IPS DF 4.7 (cell line): Measurements from ENCODE around the gene PPP1CC.
"Not testable (repeated sequence)": the region's sequence is repeated elsewhere in the genome, so short reads cannot be mapped to it uniquely, and the experiment has no call there.

Experiments
- DNase-seq: peaks from one replicate; pipeline ENCODE4 v3.0.0-alpha.2; 2013; ENCODE audit warnings: low spot score; ENCODE audit errors: extremely low read depth

The PPP1CC gene

GRCh38 chr12:110742718-110743570, at the start of gene PPP1CC:
Gene PPP1CC, minus strand, starts transcription at chr12:110742891. Its CDS starts 184 bp downstream, at chr12:110742707.
- peak; percentile 68 for DNase-seq

- no peak for DNase-seq
Observed at GRCh38 chr12:110791589-110791988, 48.9 kb upstream of the PPP1CC start.

- no peak for DNase-seq
Observed at GRCh38 chr12:110790301-110790700, 47.6 kb upstream of the PPP1CC start.

DNA sequence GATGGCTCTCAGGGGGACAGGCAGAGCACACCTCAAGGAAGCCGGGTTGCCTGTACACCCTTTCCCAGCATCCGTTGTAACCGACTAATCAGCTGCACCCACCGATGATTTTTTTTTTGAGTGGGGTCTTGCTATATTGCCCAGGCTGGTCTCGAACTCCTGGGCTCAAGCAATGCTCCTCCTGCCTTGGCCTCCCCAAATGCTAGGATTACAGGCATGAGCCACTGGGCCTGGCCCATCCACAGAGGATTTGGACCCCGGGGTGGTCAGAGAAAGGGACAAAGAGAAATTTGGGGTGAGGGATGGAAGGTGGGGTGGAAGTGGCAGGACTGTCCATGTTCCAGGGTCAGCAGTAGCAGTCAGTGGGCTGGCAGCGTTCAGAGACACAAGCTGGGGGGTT, 43.3 kb upstream of the PPP1CC start:
- no peak for DNase-seq

GRCh38 chr12:110785240-110785639, 42.5 kb upstream of the PPP1CC start:
- DNase-seq, result no peak

DNA sequence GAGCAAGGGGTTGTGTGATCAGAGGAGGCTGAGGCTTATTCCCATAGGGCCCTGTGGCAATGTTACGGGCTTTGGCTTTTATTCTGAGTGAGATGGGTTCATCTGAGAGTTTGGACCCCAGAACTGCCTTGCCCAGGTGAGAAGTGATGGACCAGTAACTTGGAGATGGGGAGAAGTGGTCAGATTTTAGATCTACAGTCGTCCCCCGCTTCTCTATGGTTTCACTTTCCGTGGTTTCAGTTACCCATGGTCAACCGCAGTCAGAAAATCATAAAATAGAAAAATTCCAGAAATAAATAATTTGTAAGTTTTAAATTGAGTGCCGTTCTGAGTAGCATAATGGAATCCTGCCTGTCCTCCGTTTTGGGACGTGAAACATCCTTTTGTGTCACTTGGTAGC, 40.2 kb upstream of the PPP1CC start:
- DNase-seq, result no peak

DNA sequence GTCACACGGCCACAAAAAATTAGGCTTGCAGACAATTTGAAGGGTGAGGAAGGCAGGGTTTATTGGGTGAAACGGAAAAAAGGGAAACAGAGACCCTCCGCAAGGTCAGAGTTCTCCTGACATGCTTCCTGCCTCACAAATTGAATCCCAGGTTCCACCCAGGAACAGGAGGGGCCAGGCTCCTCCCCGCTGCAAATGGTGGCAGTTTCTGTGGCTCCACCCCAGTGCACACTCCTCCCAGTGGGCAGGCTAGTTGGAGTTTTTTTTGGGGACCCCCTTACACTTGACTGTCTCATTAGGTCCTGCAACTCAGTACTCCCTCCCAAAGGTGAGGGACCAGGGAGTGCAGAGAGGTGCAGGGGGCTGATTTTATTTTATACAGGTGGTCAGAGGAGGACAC, 39.4 kb upstream of the PPP1CC start:
- no peak for DNase-seq

DNA sequence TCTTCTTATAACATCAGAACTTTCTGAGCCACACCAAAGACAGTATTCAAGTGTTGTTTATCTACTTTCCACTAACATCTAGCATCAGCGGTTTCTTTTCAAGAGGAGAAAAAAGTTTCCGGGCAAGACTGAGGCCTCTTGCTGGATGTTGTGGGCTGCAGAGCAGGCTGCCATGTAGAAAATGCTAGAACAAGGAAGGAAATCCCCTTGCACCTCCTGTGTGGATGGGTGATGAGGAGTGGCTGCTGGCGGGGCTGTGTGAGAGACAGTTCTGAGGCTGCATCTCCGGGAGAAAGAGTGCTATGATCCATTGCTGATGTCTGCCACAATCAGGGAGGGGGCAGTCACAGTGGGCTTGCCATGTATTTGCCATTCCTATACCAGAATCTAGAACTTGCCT, 37.8 kb upstream of the PPP1CC start:
- DNase-seq, result no peak

GRCh38 chr12:110778833-110779577, 36.3 kb upstream of the PPP1CC start:
- DNase-seq, result no peak

DNA sequence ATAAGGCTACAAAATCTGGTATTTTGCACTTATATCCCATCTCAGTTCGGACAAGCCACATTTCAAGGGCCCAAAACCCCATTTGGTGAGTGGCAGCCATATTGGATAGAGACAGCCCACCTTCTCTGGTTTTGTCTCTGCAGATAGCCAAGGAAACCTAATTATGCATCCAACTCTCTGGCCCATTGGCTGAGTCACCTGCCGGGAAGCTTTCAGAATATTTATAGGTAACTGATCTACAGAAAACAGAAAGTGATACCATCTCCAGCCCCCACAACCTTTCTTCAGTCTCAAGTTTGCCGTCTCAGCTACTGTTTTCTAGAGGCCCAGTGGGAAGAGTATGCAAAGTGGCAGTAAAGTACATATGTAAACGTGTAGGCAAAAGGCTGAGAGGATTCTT, 33.7 kb upstream of the PPP1CC start:
- DNase-seq, result no peak

DNA sequence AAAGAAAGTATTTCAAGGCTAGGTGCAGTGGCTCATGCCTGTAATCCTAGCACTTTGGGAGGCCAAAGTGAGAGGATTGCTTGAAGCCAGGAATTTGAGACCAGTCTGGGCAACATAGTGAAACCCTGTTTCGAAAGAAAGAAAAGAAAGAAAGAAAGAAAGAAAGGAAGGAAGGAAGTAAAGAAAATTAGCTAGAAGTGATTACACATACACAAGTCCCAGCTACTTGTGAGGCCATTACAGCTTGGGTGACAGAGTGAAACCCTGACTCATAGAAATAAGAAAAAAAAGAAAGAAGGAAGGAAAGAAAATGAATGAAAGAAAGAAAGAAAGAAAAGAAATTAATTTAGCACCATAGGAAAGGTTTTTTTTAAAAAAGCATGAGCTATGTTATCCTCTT, 33.3 kb upstream of the PPP1CC start:
- DNase-seq, result no peak

DNA sequence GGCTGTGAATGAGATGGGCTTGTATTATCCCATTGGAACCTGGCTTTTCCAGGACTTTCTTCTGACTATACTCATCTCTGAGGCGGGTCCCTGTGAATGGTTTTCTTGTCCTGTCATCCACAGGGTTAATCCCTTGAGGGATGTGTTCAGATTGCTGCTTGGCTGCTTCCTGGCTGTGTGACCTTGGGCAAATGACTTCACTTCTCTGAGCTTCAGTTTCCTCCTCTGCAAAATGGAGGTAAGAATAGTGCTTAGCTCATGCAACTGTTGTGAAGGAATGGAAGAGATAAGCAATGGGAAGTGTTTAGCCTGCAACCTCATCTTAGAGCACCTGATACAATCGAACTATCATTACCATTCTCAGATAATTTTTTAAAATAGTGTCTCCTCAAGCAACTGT, 32.1 kb upstream of the PPP1CC start:
- no peak for DNase-seq

- no peak for DNase-seq
Observed at GRCh38 chr12:110768960-110769359, 26.3 kb upstream of the PPP1CC start.

DNA sequence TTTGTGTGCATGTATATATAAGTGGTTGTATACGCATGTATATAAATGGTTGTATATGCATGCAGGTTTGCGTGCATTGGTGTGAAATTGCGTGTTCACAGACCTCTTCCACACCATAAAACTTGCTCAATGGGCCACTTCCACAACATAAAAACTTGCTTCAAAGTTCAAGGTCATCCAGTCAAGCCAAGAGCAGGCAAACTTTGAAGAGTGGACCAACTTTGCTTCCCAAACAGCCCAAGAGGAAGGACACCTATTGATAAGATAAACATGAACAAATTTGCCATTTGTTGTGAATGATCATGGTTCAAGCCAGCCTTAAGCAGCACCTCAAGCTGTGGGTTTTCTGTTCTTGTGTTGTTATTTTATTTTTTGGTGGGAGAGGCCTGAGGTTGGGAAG, 25.2 kb upstream of the PPP1CC start:
- no peak for DNase-seq

- DNase-seq, result no peak
Observed at GRCh38 chr12:110766311-110767154, 23.8 kb upstream of the PPP1CC start.

DNA sequence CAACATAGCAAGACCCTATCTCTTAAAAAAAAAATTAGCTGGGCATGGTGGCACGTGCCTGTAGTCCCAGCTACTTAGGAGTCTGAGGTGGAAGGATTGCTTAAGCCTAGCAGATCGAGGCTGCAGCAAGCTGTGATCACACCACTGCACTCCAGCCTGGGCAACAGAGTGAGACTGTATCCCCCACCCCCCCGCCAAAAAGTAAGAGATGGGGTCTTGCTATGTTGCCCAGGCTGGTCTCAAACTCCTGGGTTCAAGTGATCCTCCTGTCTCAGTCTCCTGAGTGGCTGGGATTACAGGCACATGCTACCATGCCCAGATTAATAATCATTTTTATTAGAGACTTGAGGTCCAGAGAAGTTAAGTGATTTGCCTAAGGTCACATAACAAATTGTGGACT, 22.9 kb upstream of the PPP1CC start:
- DNase-seq, result not testable (repeated sequence)

DNA sequence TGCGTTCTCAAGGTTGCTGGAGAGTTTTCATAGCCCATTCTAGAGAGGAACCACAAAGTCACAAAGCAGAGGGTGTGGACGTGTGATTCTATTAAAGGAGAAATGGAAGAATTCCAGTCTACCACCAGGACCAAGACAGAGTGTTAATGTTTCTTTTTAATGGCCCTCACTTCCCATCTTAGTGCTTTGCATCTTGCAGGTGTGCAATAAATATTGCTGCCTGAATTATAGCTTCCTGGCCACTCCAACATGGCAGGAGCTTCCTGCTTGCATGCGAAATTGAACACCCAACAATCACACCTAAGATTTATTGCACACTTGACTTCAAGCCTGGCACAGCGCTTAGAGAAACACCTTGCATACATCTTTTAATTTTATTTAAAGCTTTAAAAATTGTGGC, 22.4 kb upstream of the PPP1CC start:
- no peak for DNase-seq

DNA sequence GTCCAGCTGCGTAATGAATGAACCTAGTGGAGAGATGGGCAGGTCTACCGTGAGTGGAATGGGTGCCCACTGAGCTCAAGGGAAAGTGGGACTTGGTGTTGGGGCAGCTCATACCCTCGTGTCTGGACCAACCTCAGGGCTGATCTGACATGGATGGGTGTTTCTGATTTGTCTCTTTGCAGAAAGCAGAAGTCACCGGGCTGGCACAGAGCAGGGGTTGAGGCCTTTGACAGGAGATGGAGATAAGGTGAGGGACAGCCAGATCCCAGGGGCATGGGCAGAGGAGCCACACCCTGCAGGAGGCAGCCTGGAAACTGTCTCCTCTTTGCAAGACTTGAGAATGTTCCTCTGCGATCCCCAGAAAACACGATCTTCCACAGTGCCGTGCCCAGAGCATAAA, 20.9 kb upstream of the PPP1CC start:
- no peak for DNase-seq

GRCh38 chr12:110762891-110763290, 20.2 kb upstream of the PPP1CC start:
- no peak for DNase-seq

DNA sequence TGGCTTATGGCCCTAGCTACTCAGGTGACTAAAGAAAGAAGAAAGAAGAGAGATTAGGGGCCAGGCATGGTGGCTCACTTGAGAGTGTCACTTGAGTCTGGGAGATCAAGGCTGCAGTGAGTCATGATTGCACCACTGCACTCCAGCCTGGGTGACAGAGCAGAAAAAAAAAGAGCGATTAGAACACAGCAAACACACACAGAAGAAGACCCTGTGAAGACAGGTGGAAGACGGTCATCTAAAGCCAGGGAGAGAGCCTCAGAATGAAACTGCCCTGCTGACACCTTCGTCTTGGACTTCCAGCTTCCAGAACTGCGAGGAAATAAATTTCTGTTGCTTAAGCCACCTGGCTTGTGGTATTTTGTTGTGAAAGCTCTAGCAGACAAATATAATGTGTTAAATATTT, 17.5 kb upstream of the PPP1CC start:
- DNase-seq, result no peak

DNA sequence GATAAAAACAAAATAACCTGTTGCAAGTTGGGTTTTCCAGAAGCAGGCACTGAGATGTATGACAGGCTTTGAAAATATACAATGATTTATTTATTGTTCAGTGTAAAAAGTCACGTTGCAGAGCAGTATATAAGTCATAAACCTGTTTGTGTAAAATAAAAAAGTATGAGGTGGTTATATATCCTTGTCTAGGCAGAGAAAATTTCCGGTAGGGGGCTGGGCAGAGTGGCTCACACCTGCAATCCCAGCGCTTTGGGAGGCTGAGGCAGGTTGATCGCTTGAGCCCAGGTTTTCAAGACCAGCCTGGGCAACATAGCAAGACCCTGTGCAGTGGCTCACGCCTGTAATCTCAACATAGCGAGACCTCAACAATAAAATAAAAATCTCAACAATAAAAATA, 16.2 kb upstream of the PPP1CC start:
- no peak for DNase-seq

DNA sequence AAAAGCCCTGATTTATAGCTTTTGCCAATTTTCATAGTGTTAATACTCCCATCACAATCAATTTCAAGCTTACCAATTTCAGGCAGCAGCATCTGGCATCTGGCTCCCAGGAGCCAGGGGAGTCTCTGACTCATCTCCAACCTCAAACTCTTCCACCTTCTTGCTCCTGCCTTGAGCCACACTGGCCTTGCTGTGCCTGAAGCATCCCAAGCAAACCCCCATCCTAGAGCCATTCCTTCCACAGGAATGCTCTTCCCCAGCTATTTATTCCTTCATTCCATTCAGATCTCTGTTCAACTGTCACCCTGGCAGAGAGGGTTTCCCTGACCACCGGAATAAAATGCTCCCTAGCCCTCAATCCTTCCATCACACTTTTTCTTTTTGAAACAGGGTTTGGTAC, 13.9 kb upstream of the PPP1CC start:
- DNase-seq, result no peak
